ENCODE measurements around the gene GDPD5. TPM values are rescaled to one million over a fixed set of nuclear protein-coding genes. Genes with fewer than 3 reads are reported as not detected.

GDPD5 gene
- total RNA-seq, 1 donor from 2014 or later, result 2.1 TPM

DNA sequence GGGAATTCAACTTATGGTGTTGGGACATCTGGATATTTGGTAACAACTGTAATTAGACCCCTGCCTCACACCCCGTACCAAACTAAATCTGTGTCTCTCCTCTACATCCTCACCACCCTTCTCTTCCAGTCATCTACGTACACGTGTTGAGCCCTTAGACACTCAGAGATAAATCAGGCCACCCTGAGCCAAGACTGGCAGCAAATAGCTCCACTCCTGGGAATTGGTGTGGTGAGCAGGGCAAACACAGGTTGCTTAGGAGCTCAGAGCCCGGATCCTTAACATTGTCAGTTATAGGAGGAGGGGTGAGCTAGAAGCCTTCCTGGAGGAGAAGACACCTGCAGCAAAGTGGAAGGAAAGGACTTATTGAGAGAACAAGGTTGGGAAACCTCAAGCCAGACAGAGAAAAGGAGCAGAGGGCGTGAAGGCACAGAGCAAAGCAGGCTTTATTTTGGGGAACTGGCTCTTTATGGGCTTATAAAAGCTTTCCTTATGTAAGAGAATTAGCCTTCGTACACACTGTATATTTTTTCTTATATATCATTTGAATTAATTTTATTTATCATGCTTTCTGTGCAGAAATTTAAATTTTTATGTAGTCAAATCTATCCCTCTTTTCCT, 55.8 kb downstream of the GDPD5 start:
- no peak for DNase-seq (ENCODE audit: low read depth)
- Histone ChIP-seq H3K27me3 (ENCODE audit: control insufficient read depth, insufficient read depth, low read length) (no peaks in the 10 kb centered on the region), H3K4me3 (ENCODE audit: low read depth, low read length) (no peak overlapping the region), H3K36me3 (ENCODE audit: control insufficient read depth, insufficient read depth, low read length) (no peaks in the 10 kb centered on the region)
- no peak for FAIRE-seq
- TF ChIP-seq, protein P1, sequence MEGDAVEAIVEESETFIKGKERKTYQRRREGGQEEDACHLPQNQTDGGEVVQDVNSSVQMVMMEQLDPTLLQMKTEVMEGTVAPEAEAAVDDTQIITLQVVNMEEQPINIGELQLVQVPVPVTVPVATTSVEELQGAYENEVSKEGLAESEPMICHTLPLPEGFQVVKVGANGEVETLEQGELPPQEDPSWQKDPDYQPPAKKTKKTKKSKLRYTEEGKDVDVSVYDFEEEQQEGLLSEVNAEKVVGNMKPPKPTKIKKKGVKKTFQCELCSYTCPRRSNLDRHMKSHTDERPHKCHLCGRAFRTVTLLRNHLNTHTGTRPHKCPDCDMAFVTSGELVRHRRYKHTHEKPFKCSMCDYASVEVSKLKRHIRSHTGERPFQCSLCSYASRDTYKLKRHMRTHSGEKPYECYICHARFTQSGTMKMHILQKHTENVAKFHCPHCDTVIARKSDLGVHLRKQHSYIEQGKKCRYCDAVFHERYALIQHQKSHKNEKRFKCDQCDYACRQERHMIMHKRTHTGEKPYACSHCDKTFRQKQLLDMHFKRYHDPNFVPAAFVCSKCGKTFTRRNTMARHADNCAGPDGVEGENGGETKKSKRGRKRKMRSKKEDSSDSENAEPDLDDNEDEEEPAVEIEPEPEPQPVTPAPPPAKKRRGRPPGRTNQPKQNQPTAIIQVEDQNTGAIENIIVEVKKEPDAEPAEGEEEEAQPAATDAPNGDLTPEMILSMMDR (IDR thresholded peaks at IDR 0.05; ENCODE audit: insufficient read depth, low read length, severe bottlenecking), result no peak

DNA sequence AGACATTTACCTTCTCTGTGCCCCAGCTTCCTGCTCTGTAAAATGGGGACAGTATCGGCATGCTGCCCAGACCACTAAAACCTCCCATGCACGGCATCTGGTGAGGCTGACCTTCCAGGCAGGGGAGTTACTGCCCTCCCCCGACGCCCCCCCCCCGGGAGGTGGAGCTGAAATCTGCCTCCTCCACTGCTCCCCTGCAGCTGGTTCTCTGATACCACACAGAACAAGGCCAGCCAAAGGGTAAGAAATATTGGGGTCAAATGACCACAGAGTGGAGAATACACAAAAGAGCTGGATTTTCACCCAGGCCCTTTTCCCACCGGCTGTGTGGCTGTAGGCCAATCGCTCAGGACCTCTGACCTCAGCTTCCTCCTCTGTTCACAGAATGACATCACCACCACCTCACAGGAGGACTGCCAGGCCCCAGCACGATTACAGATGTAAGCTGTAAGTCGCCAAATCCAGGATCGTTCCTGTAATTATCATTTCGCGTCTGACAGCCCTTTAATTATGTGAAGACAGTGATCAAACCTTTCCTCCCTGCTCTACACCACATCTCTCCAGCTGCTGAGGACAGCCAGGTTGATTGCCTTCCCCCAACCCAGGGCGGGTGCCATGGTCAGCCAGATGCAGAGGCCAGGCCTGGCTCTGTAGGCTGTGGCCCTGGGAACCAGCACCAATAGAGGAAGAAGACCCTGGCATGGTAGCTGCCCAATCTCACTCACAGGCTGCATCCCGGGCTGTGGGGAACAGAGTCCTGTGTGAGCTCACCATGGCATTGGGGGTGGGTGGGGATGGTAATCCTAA, 57.0 kb downstream of the GDPD5 start:
- DNase-seq (ENCODE audit: low read depth), result no peak
- no peak overlapping the region for H3K4me3 ChIP-seq (ENCODE audit: low read depth, low read length)
- no peaks in the 10 kb centered on the region for H3K27me3 ChIP-seq (ENCODE audit: control insufficient read depth, insufficient read depth, low read length)
- no peak for FAIRE-seq
- H3K36me3 ChIP-seq (ENCODE audit: control insufficient read depth, insufficient read depth, low read length), result no peaks in the 10 kb centered on the region
- TF ChIP-seq, protein P1 (IDR thresholded peaks at IDR 0.05; ENCODE audit: insufficient read depth, low read length, severe bottlenecking), result no peak

DNA sequence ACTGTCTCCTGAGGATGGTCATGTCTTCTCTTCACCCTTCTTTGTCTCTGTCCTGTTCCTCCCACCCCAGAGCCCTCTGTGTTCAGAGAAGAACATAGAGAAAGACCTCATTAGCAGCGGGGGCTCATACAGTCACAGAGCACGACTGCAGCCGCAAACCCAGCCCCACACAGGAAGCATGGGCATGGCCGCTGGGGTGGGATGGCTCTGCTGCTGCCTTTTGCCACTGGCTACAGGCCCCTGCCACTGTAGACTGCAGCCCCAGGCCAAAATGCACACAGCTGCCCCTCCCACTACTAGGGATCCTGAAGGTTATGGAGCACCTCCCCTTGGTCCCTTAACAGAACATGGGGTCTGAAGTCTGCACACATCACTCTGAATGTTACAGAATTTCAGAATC, 57.9 kb downstream of the GDPD5 start:
- no peak for FAIRE-seq
- H3K27me3 ChIP-seq (ENCODE audit: control insufficient read depth, insufficient read depth, low read length), result no peaks in the 10 kb centered on the region
- no peak overlapping the region for H3K4me3 ChIP-seq (ENCODE audit: low read depth, low read length)
- DNase-seq (ENCODE audit: low read depth), result no peak
- no peaks in the 10 kb centered on the region for H3K36me3 ChIP-seq (ENCODE audit: control insufficient read depth, insufficient read depth, low read length)
- TF ChIP-seq, protein P1 (IDR thresholded peaks at IDR 0.05; ENCODE audit: insufficient read depth, low read length, severe bottlenecking), result no peak

DNA sequence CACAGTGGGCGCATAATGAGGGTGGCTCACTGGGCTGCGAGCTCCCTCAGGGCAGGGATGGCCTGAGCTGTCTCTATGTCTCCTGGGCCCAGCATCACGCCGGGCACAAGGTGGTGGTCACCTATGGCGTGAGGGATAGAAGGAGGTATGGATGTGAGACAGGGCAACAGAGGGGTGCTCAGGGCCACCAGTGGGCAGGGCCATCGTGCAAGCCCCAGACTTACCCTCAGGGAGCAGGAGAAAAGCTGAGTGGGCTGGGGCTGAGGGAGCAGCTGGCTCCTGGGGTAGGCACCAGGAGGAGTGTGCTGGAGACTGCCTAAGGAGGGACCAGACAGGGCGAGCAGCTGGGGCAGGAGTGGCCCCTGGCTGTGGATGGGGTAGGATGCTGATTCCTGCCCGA, 58.4 kb downstream of the GDPD5 start:
- H3K27me3 ChIP-seq (ENCODE audit: control insufficient read depth, insufficient read depth, low read length), result no peaks in the 10 kb centered on the region
- TF ChIP-seq, protein P1 (IDR thresholded peaks at IDR 0.05; ENCODE audit: insufficient read depth, low read length, severe bottlenecking), result no peak
- no peak for FAIRE-seq
- H3K36me3 ChIP-seq (ENCODE audit: control insufficient read depth, insufficient read depth, low read length), result no peaks in the 10 kb centered on the region
- DNase-seq (ENCODE audit: low read depth), result no peak
- H3K4me3 ChIP-seq (ENCODE audit: low read depth, low read length), result no peak overlapping the region

DNA sequence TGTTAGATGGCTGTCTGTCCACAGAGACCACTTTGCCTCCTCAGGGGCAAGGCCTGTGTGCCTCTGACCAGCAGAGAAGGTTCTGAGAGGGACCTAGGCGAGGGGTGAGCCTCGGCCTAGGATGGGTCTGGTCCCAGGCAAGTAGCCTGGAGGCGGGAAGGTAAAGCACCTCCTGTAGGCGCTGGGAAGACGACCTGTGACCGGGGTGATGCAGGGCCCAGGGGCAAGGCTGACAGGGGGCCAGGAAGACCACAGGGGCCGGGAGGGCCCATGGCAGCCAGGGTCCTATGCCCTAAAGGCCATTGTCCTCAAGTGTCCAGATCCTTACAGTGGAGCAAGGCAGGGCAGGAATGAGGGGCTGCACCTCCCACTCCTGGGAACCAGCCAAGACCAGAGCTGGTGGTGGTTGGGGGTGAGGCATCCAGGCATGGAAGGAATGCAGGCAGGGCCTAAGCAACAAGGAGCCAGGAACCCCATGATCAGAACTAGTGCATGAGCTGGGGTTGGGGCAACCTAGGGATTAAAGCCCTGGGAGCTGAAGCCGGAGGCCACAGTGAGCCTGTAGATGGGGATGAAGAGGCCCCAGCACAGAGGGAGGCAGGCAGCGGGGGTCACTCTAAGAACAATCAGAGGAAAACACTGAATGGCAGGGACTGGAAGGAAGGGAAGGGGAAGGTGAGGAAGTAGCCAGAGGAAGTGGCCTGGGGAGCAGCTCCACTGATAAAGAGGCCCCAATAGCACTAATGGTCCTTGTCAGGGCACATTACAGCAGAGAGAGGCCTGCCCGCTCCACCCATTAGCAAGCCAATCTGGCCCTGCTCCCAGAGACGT, 59.8 kb downstream of the GDPD5 start:
- TF ChIP-seq, protein P1 (IDR thresholded peaks at IDR 0.05; ENCODE audit: insufficient read depth, low read length, severe bottlenecking), result no peak
- DNase-seq (ENCODE audit: low read depth) (no peak), FAIRE-seq (no peak)
- Histone ChIP-seq H3K36me3 (ENCODE audit: control insufficient read depth, insufficient read depth, low read length) (no peaks in the 10 kb centered on the region), H3K4me3 (ENCODE audit: low read depth, low read length) (no peak overlapping the region), H3K27me3 (ENCODE audit: control insufficient read depth, insufficient read depth, low read length) (no peaks in the 10 kb centered on the region)
